ENCODE data around the gene ZNF568.

- TF ChIP-seq EZH2 (IDR thresholded peaks at IDR 0.05) = no peak
- no peak for TF ChIP-seq POLR2AphosphoS5 (IDR thresholded peaks at IDR 0.05; ENCODE audit: borderline replicate concordance, low read depth, low read length)
Observed at GRCh38 chr19:36898422-36898821, 17.7 kb upstream of the ZNF568 start.

Measured in SK-N-MC (cell line).